Hematopoietic multipotent progenitor cell treated with erythropoietin and hydrocortisone succinate and interleukin-3 and kit ligand, for 17 days (in vitro differentiated cells): ENCODE measurements around the gene SMARCD2.
A peak's percentile ranks its signal among the peaks of the same experiment; 100 is the strongest.
"Not testable (repeated sequence)": the region's sequence is repeated elsewhere in the genome, so short reads cannot be mapped to it uniquely, and the experiment has no call there.

Source experiments
- DNase-seq: peaks from one replicate; pipeline ENCODE4 v3.0.0-alpha.2; 2015; ENCODE audit warnings: low spot score

Gene SMARCD2

GRCh38 chr17:63850401-63850800 lies 7.9 kb upstream of the SMARCD2 start:
- DNase-seq = no peak

DNA sequence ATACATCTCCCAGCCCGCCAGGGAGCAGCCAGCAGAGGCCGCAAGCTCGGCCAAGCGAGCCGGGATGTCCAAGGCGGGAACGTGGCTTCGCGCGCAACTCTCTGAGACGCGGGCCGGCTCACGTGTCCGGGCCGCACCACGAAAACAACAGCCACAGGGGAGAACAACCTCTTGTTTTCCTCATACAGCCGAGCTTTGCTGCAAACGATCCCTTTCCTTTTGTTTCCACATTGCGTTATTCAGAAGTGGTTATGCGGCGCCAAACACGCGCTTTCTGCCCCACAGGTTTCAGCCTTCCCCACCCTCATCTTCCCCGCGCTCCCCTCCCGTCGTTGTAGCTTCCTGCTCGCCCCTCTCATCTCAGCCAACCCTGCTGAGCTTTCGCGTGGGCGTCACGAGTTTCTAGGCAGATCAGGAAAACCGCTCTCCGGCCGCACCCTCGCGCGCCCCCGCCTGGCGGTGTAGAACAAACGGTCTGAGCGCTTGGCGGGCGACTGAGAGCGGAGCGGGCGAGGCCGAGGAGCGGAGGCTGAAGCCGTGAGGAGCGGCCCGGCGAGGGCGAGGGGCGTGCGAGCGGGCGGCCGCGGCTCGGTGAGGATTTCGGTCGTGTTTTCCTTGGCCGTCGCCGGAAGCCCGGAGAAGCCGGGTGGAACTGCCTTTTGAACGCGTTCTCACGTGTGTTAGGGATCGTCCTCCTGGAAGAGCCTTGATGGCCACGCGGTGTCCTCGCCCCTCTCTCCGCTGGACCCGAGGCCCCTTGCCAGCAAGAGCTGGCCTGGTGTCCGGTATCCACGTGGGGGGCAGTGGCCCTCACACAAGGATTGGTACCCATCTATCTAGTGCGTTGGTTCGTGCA lies 6.6 kb upstream of the SMARCD2 start:
- DNase-seq = peak; percentile 94

- DNase-seq = no peak
Measured at GRCh38 chr17:63847525-63848249, 5.2 kb upstream of the SMARCD2 start.

DNA sequence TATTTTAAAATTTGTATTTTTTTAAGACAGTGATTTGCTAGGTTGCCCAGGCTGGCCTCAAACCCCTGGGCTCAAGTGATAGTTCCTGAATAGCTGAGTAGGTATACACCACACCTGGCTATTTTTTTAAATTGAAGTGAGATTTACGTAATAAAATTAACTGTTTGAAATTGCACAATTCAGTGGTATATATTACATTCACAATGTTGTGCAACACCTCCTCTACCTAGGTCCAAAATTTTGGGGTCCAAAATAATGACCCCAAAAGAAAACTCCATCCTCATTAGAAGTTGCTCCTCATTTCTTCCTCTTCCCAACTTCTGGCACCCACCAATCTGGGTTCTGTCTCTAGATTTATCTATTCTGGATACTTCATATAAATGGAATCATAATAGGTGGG lies 3.0 kb upstream of the SMARCD2 start:
- DNase-seq = no peak

- no peak for DNase-seq
Measured at GRCh38 chr17:63843910-63844677, 1.6 kb upstream of the SMARCD2 start.

DNA sequence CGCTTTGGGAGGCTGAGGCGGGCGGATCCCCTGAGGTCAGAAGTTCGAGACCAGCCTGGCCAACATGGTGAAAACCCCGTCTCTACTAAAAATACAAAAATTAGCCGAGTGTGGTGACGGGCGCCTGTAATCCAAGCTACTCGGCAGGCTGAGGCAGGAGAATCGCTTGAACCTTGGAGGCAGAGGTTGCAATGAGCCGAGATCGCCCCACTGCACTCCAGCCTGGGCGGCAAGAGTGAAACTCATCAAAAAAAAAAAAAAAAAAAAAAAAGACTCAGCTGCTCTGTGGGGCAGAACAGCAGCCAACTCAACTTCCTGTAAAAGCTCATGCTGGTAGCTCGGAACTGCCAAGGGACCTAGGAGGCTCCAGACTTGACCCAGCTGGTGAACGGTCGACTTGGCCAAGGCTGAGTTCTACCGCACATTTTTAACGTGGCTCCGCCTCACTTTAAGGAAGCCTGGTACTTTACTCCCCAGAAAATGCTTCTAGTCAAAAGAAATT lies 953 bp upstream of the SMARCD2 start:
- DNase-seq = not testable (repeated sequence)

GRCh38 chr17:63842173-63842539 lies 329 bp downstream of the SMARCD2 start:
- no peak for DNase-seq

- DNase-seq = peak; percentile 43
Measured at GRCh38 chr17:63841350-63842172, 924 bp downstream of the SMARCD2 start.

DNA sequence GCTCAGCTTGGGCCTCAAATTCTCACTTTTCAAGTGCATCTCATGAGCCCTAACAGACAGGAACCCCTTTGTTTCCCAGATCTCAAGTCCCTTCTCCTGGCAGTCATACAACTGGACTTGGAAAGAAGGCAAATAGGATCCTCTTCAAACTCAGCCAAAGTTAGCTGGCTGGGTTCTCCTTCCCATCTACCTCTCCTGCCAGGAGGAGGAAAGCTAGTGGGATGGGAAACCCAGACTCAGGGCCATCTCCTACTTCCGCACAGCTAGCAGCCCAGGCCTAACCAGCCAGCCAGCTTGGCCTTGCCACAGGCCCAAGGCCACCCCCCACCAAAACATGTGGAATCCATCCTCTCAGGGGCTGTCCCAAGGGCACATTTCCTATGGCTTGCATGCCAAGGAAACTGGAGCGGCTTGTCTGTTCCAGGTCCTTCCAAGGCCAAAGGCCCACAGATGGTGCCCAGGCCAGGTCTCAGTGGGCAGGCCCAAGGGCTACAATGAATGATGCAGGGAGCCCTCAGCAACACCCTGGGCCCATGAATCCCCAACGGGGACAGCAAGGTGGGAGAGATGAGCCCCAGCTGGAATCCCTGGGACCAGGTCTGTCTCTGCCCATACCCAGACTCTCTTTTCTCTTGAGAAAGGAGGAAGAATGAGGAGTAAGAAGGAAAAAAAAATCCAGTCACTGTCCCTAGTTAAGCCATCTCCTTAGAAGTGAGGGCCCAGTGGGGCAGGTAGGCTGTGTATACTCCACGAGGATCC lies 1.7 kb downstream of the SMARCD2 start:
- DNase-seq = no peak

DNA sequence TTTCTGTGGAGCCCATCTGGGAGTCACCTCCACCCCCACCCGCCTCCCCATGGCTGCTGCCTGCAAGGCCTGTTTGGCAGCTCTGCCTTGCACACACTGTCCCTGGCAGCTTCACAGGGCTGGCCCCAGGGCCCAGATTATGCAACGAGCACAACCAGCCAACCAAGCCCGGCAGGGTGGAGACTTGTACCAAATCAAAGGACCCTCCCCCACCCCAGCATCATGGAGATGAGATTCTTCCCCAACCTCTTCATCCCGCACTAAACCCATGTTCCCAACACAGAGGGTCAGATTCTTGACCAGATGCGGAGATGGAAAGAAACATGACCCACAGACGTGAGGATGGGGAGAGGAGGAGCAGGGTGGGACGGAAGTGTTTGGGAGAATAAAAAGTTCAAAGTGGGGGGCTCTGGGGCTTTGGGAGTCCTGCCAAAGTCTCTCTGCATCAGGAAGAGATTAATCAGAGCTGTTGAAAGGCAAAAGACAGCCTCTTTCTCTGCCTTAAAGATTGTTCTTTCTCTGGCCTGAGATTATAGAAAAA lies 3.8 kb downstream of the SMARCD2 start:
- DNase-seq = no peak

DNA sequence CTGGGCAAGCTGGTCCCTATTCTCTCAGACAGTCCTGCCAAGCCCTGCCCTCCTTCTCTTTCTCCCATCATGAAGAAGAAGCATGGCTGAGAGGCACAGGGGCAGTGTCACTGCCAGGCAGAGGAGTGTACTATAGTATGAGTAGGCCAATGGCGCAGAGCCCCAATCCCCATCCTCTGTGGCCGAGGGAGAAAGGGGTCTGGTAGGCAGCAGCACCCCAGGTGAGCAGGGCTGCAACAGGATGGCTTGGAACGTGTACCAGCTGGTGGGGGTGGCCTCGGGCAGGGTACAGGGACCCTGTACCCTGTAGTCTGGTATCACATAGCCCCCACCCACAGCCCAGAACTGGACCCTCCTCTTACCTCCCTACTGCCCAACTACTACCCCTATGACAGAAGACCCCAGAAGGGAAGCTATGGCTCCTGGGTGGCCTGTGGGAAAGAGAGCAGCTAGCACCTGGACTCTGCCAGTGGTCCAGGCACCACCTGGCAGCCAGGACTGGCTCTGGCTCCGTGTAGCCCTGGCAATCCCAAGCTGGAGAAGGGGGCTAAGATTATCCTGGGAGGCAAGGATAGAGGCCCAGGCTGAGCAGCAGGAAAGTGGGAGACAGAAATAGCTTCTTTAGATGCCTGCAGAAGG lies 4.4 kb downstream of the SMARCD2 start:
- DNase-seq = no peak

DNA sequence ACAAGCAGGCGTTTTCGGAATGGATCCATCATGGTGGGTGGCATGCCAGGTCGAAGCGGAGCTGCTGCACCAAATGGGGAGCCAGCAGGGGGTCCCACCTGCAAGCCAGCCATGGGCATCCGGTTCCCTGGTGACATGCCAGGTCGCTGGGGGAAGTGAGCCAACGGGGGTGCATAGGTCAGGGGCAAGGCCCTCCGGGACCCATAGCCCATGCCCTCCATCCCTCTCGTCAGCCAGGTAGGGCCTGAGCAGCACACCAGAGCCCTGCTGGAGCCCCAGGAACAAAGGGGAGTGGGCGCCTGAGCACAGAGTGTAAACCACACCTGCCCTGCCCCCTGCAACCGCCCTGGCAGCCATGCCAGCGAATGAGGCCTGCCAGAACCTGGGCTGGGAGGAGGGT lies 5.0 kb downstream of the SMARCD2 start:
- no peak for DNase-seq

DNA sequence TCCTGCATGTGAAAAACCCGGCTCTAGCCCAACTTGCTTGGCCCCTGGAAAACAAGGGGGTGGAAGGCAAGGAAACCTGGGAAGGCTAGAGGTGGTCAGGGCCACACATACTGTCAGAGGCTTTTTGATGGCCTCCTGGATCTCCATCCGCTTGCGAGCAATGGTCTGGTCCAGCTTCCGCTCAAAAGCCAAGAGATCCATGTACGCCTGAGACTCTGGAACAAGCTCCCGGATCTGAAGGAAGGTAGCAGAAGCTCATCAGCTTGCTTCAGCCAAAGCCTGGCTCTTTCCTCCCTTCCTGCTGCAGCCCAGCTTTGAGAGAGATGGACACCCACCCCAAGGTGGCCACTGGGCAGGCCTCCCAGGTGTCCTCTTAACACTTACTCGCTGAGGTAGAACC lies 5.7 kb downstream of the SMARCD2 start:
- DNase-seq = no peak

GRCh38 chr17:63835167-63835720 lies 7.2 kb downstream of the SMARCD2 start:
- DNase-seq = no peak

GRCh38 chr17:63834431-63835166 lies 7.9 kb downstream of the SMARCD2 start:
- peak; percentile 65 for DNase-seq

GRCh38 chr17:63833741-63834373 lies 8.6 kb downstream of the SMARCD2 start:
- DNase-seq = no peak

DNA sequence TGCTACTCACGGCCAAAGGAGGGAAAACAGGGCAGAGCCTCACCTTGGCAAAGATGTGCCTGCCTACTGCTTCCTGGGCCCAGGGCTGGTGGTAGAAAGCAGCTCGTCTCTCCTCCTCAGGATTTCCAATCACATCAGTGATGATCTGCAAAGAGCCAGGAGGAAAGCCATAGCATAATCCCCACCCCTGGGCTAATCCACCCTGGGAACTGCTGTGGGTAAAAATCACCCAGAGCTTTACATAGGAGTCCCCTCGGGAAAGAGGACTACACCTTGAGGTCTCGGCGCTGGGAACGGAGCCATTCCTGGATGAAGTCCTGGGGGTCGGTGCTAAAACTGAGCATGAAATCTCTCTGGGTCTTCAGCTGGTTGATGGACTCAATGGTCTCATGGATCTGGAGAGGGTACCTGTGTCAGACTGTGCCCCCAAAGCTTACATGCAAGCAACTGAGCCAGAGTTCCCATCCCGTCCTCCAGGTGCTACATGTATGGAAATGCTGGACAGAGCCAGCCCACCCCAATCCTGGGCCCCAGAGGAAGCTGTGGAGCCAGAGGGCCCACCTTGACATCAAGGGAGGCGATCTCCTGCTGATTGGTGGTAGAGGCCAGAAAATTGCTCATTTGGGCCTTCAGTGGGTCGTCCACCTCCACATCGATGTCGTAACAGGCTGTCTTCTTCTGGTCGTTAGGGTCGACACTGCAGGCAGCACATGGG lies 9.3 kb downstream of the SMARCD2 start:
- no peak for DNase-seq

DNA sequence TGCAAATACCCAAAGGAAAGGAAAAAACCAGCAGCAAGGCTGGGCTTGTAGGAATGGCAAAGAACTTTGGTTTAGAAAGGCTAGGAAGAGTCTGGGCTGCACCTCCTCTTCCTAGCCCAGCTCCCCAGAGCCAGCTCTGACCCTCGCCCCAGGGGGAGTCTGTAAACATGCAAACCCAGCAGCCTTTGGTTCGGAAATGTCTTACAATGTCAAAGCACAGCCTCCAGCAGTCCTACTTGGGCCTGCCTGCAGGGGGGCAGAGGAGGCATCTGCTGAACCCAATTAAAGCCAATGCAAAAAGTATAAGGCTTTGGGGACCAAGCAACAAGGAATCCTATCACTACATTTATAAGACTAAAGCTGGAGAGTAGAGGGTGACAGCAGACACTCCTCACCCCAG lies 10.0 kb downstream of the SMARCD2 start:
- no peak for DNase-seq
